H1 (cell line): Measurements from ENCODE around the gene SH2D4B. TPM values are rescaled to one million over a fixed set of nuclear protein-coding genes. Genes with fewer than 3 reads are reported as not detected.

Experiments used
- CTCF ChIA-PET: fragments of 300-600 bp; sonication (Branson Sonifier 250); formaldehyde crosslinking; loops from one replicate; lab custom pipeline; 2021; ENCODE audit not compliant: partially characterized antibody; lab: Charles Lee
- POLR2A ChIA-PET: fragments of 300-600 bp; sonication (Branson Sonifier 250); formaldehyde crosslinking; loops from one replicate; lab custom pipeline; 2021; ENCODE audit warnings: inconsistent platforms; ENCODE audit not compliant: partially characterized antibody; lab: Charles Lee
- DNase-seq, 2 experiments: peaks; one replicate each; pipeline versions ENCODE4 v3.0.0 to v3.0.0-alpha.2; 2010 to 2022; ENCODE audit warnings: low spot score in 2 of 2, low read depth in 1 of 2, mixed read lengths in 1 of 2
- FAIRE-seq: peaks from 2 replicates; lab custom pipeline; 2011; peaks lifted over from hg19 to GRCh38; lab: Jason Lieb, UNC
- H2AFZ ChIP-seq: 2 replicates; pipeline ENCODE4 v1.8.1; 2012; ENCODE audit warnings: low read length, inconsistent platforms
- H2AK5ac ChIP-seq: 2 replicates; pipeline ENCODE4 v1.6.1; 2013; ENCODE audit warnings: low read depth, low read length
- H2BK120ac ChIP-seq: replicated peaks from 2 replicates; pipeline ENCODE3; 2013; ENCODE audit warnings: low read depth, low read length, inconsistent platforms
- H2BK12ac ChIP-seq: 2 replicates; pipeline ENCODE4 v1.6.1; 2013; ENCODE audit warnings: low read depth, low read length
- H2BK15ac ChIP-seq: 2 replicates; pipeline ENCODE4 v1.6.1; 2013; ENCODE audit warnings: low read length
- H2BK20ac ChIP-seq: 2 replicates; pipeline ENCODE4 v1.6.1; 2013; ENCODE audit warnings: low read length
- H2BK5ac ChIP-seq: 2 replicates; pipeline ENCODE4 v1.6.1; 2013; ENCODE audit warnings: low read depth, low read length
- H3K14ac ChIP-seq: 2 replicates; pipeline ENCODE4 v1.6.1; 2013; ENCODE audit warnings: inconsistent platforms; ENCODE audit not compliant: insufficient read length
- H3K18ac ChIP-seq: 2 replicates; pipeline ENCODE4 v1.6.1; 2013; ENCODE audit warnings: low read length; ENCODE audit errors: extremely low read depth
- H3K23ac ChIP-seq: 2 replicates; pipeline ENCODE4 v1.6.1; 2013; ENCODE audit warnings: inconsistent platforms; ENCODE audit not compliant: insufficient read length
- H3K23me2 ChIP-seq: 2 replicates; pipeline ENCODE4 v1.6.1; 2013; ENCODE audit warnings: low read depth, low read length
- H3K27ac ChIP-seq: 2 replicates; pipeline ENCODE4 v1.6.1; 2011; ENCODE audit warnings: low read depth, low read length, inconsistent platforms
- H3K27me3 ChIP-seq, 4 experiments: replicated peaks in 1 of 4; 1 replicate in 1 of 4; 2 replicates in 3 of 4; pipeline versions ENCODE4 v1.6.1 to v1.8.1; 2011 to 2013; ENCODE audit warnings: low read length in 3 of 4, mild to moderate bottlenecking in 3 of 4, inconsistent platforms in 2 of 4, mixed read lengths in 2 of 4, moderate library complexity in 1 of 4; ENCODE audit not compliant: control insufficient read depth in 3 of 4, insufficient read depth in 3 of 4; ENCODE audit errors: extremely low read depth in 1 of 4
- H3K36me3 ChIP-seq, 4 experiments: 2 replicates each; pipeline versions ENCODE4 v1.6.1 to v1.8.1; 2011 to 2013; ENCODE audit warnings: mild to moderate bottlenecking in 4 of 4, low read length in 3 of 4, moderate library complexity in 2 of 4, control low read depth in 1 of 4, inconsistent platforms in 1 of 4; ENCODE audit not compliant: insufficient read depth in 4 of 4, control insufficient read depth in 2 of 4
- H3K4ac ChIP-seq: replicated peaks from 2 replicates; pipeline ENCODE3; 2013; ENCODE audit warnings: low read length, low read depth, mixed read lengths, inconsistent platforms; ENCODE audit not compliant: insufficient read length
- H3K4me1 ChIP-seq, 4 experiments: replicated peaks in 1 of 4; 1 replicate in 1 of 4; 2 replicates in 3 of 4; pipeline versions ENCODE4 v1.6.1 to v1.8.1; 2011 to 2013; ENCODE audit warnings: low read length in 3 of 4, inconsistent platforms in 2 of 4, mixed read lengths in 1 of 4; ENCODE audit not compliant: insufficient read depth in 4 of 4, control insufficient read depth in 3 of 4
- H3K4me2 ChIP-seq, 2 experiments: 2 replicates each; pipeline versions ENCODE4 v1.6.1 to v1.8.1; 2011 to 2013; ENCODE audit warnings: low read depth in 2 of 2, low read length in 2 of 2, control low read depth in 1 of 2, inconsistent platforms in 1 of 2, mild to moderate bottlenecking in 1 of 2; ENCODE audit not compliant: insufficient read depth in 1 of 2
- H3K4me3 ChIP-seq, 4 experiments: fragments of 200-600, 300-600 bp in 1 of 4; sonication (generic), shearing (Covaris generic), sonication (Bioruptor Twin) in 1 of 4; 2 replicates each; pipeline versions ENCODE4 v1.5.1 to v1.8.1; 2011 to 2016; ENCODE audit warnings: low read length in 4 of 4, low read depth in 3 of 4, control low read depth in 2 of 4, inconsistent platforms in 2 of 4, mild to moderate bottlenecking in 2 of 4, mixed read lengths in 1 of 4, moderate library complexity in 1 of 4; ENCODE audit not compliant: insufficient read depth in 2 of 4; ENCODE audit errors: extremely low read depth in 1 of 4
- H3K56ac ChIP-seq: replicated peaks from 2 replicates; pipeline ENCODE3; 2013; ENCODE audit warnings: low read depth, mild to moderate bottlenecking, mixed read lengths, low read length, inconsistent platforms; ENCODE audit not compliant: insufficient read length
- H3K79me1 ChIP-seq: 2 replicates; pipeline ENCODE4 v1.6.1; 2013; ENCODE audit warnings: low read depth, low read length, control low read depth
- H3K79me2 ChIP-seq, 2 experiments: 2 replicates each; pipeline versions ENCODE4 v1.6.1 to v1.8.1; 2012 to 2013; ENCODE audit warnings: low read length in 2 of 2, mild to moderate bottlenecking in 2 of 2, inconsistent platforms in 1 of 2; ENCODE audit not compliant: insufficient read depth in 2 of 2, control insufficient read depth in 1 of 2
- H3K9ac ChIP-seq, 4 experiments: replicated peaks in 1 of 4; 1 replicate in 1 of 4; 2 replicates in 3 of 4; pipeline versions ENCODE4 v1.6.1 to v1.8.1; 2011 to 2013; ENCODE audit warnings: low read depth in 3 of 4, low read length in 3 of 4, control low read depth in 2 of 4, mild to moderate bottlenecking in 2 of 4, moderate library complexity in 2 of 4, inconsistent platforms in 1 of 4; ENCODE audit errors: extremely low read depth in 1 of 4
- H3K9me3 ChIP-seq, 2 experiments: 2 replicates each; pipeline versions ENCODE4 v1.6.1 to v1.8.1; 2012 to 2013; ENCODE audit warnings: mild to moderate bottlenecking in 2 of 2, moderate library complexity in 2 of 2, control low read depth in 1 of 2, inconsistent platforms in 1 of 2, low read depth in 1 of 2, low read length in 1 of 2, mixed read lengths in 1 of 2; ENCODE audit not compliant: insufficient read depth in 2 of 2
- H4K20me1 ChIP-seq, 2 experiments: replicated peaks in 1 of 2; 2 replicates each; pipeline versions ENCODE3 to v1.8.1; 2011 to 2013; ENCODE audit warnings: inconsistent platforms in 2 of 2, low read length in 2 of 2, mild to moderate bottlenecking in 1 of 2; ENCODE audit not compliant: insufficient read depth in 2 of 2, control insufficient read depth in 1 of 2
- H4K5ac ChIP-seq: 2 replicates; pipeline ENCODE4 v1.6.1; 2013; ENCODE audit warnings: low read length, low read depth, mixed read lengths, inconsistent platforms; ENCODE audit not compliant: insufficient read length
- H4K8ac ChIP-seq: 2 replicates; pipeline ENCODE4 v1.8.0; 2013; ENCODE audit warnings: mild to moderate bottlenecking, moderate library complexity, low read length, inconsistent platforms; ENCODE audit not compliant: insufficient read depth; ENCODE audit errors: extremely low read depth
- H4K91ac ChIP-seq: replicated peaks from 2 replicates; pipeline ENCODE3; 2013; ENCODE audit warnings: low read length, mixed read lengths, inconsistent platforms; ENCODE audit not compliant: insufficient read length
- BCL11A ChIP-seq, 2 experiments: IDR thresholded peaks; one replicate each; pipeline ENCODE4 v1.6.1; 2011; ENCODE audit warnings: low read depth in 2 of 2, low read length in 2 of 2, mild to moderate bottlenecking in 2 of 2
- JUND ChIP-seq: IDR thresholded peaks from 2 replicates; pipeline ENCODE4 v1.6.1; 2011; ENCODE audit warnings: mild to moderate bottlenecking, improper control_type of control experiment, low read length
- KDM4A ChIP-seq: IDR thresholded peaks from one replicate; pipeline ENCODE4 v1.7.1; 2012; ENCODE audit warnings: low read depth, mild to moderate bottlenecking, moderate library complexity, low read length, inconsistent platforms; ENCODE audit not compliant: severe bottlenecking
- TEAD4 ChIP-seq: IDR thresholded peaks from 2 replicates; pipeline ENCODE4 v1.6.1; 2012; ENCODE audit warnings: low read depth, low read length, inconsistent platforms, mixed read lengths
- YY1 ChIP-seq: IDR thresholded peaks from 2 replicates; pipeline ENCODE4 v1.6.1; 2011; ENCODE audit warnings: low read depth, mild to moderate bottlenecking, low read length
- WGBS, 2 experiments: shearing (Covaris generic) in 1 of 2; methylation state at CpG; one replicate each; pipeline versions ENCODE4 v1.1.6 to v1.1.7; 2013 to 2015; ENCODE audit warnings: low lambda C conversion rate in 2 of 2, mixed read lengths in 2 of 2, inconsistent platforms in 1 of 2, low coverage in 1 of 2, missing lambda C conversion rate in 1 of 2; ENCODE audit not compliant: insufficient replicate concordance in 2 of 2, insufficient coverage in 1 of 2, insufficient read length in 1 of 2; ENCODE audit errors: extremely low coverage in 1 of 2, missing lambda C conversion rate in 1 of 2; 5-methylcytosine and 5-hydroxymethylcytosine counted together
- polyA plus RNA-seq, 7 experiments: library from polyadenylated mRNA; depleted of rRNA in 3 of 7; stranded (reverse) in 5 of 7; unstranded in 2 of 7; fragments of >200 nt in 5 of 7; fragments of 200-250 nt in 2 of 7; gene quantifications; 1 replicate in 5 of 7; 2 replicates in 1 of 7; 4 replicates in 1 of 7; pipeline versions ENCODE4 v1.2.1 to v1.2.3, GENCODE V29; 2011 to 2013; ENCODE audit warnings: missing spikeins in 2 of 7, mixed read lengths in 2 of 7
- total RNA-seq: library from RNA; stranded (reverse); fragmentation: NEBNext Ultra II Directional; extraction: Animal tissue kit (Norgen Biotek cat#: 25700); gene quantifications from 2 replicates; pipeline ENCODE4 v1.2.1, GENCODE V29; 2021
- TF ChIP-seq, protein P1 (sequence below): IDR thresholded peaks from 2 replicates; pipeline ENCODE4 v1.6.1; 2012; ENCODE audit warnings: low read length, inconsistent platforms

SH2D4B gene
- total and polyA plus RNA-seq, 2 of the 8 experiments (the other 6 are each of a cell fraction or from before 2014, with no cell fraction given): 0.06 to 0.13 TPM

DNA sequence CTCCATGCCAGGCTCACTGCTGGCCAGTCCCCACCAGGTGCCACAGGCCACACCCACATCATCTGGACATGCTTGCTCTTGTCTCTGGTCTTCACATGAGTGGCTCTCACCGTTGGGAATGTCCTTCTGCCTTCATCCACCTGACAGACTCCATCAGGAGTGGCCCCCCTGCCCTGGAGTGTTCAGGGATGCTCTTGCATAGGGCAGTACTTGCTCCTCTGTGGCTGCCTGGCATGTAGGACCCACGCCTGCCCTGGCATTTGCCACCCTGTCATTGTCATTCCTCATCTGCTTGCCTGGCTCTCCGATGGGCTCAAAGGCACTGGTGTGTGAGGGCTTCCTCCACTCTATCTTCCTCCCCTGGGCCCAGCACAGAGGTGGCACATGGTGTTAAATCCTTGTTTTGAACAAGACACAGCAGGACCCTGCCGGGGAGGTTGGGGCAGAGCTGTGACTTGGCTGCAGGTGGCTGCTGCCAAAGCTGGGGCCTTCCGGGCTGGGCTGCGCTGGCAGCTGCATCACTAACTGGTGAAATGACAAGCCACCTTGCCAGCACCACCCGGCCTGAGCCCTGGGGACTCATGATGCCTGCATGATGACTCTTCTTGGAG is 1.8 kb downstream of the SH2D4B start:
- no peak for FAIRE-seq

More for the DNA sequence above, 1.8 kb downstream of the SH2D4B start:
- 86% methylated on average over 7 of the region's 7 CpGs; no CpG with 5 or more reads in 1 of the 2 experiments for WGBS, 2 experiments
- no peaks in the 10 kb centered on the region for H3K36me3 ChIP-seq
- no peak overlapping the region for H2BK12ac ChIP-seq
- no peak overlapping the region for H3K4ac ChIP-seq
- peaks cover 0 to 1% (median 0%) of the 10 kb centered on the region in 4 experiments; a peak in 2 of 7 replicates for H3K27me3 ChIP-seq
- CTCF ChIA-PET: interaction anchor here (0.6 to 1.4 kb wide), 3 partner anchors 13 to 57 kb away, joined by 3 to 8 read pairs (median 5); no protein-coding TSS in a partner anchor
- H4K91ac ChIP-seq: no peak overlapping the region
- no peak overlapping the region for H4K8ac ChIP-seq
- H3K18ac ChIP-seq: no peak overlapping the region
- no peak overlapping the region for H2BK15ac ChIP-seq
- no peaks in the 10 kb centered on the region for H3K4me1 ChIP-seq
- no peaks in the 10 kb centered on the region for H3K79me2 ChIP-seq
- no peak overlapping the region for H2BK5ac ChIP-seq
- POLR2A ChIA-PET: no interaction called here
- no peak overlapping the region for H4K5ac ChIP-seq
- H3K27ac ChIP-seq: no peak overlapping the region
- H3K4me3 ChIP-seq: no peak overlapping the region
- no peak overlapping the region for H2BK20ac ChIP-seq
- no peak overlapping the region for H3K9ac ChIP-seq
- TF ChIP-seq, protein P1, sequence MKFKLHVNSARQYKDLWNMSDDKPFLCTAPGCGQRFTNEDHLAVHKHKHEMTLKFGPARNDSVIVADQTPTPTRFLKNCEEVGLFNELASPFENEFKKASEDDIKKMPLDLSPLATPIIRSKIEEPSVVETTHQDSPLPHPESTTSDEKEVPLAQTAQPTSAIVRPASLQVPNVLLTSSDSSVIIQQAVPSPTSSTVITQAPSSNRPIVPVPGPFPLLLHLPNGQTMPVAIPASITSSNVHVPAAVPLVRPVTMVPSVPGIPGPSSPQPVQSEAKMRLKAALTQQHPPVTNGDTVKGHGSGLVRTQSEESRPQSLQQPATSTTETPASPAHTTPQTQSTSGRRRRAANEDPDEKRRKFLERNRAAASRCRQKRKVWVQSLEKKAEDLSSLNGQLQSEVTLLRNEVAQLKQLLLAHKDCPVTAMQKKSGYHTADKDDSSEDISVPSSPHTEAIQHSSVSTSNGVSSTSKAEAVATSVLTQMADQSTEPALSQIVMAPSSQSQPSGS: no peak
- TF ChIP-seq BCL11A (IDR thresholded peaks at IDR 0.05; ENCODE audit: low read depth in 2 of 2, low read length in 2 of 2): no peak
- TF ChIP-seq YY1: no peak
- no peak for TF ChIP-seq TEAD4
- no peak for TF ChIP-seq JUND
- no peak for TF ChIP-seq KDM4A
- no peak overlapping the region for H3K56ac ChIP-seq
- peaks cover 0 to 8% of the 10 kb centered on the region in 2 experiments; a peak in 2 of 4 replicates for H3K9me3 ChIP-seq
- H2AFZ ChIP-seq: no peak overlapping the region
- no peak overlapping the region for H3K4me2 ChIP-seq
- no peaks in the 10 kb centered on the region for H4K20me1 ChIP-seq
- H3K23me2 ChIP-seq: no peaks in the 10 kb centered on the region
- H3K14ac ChIP-seq: no peak overlapping the region
- H3K23ac ChIP-seq: no peak overlapping the region
- H2BK120ac ChIP-seq: no peak overlapping the region
- DNase-seq: peak in 1 of 2 experiments; percentile 37
- no peak overlapping the region for H2AK5ac ChIP-seq
- no peaks in the 10 kb centered on the region for H3K79me1 ChIP-seq
